Smooth muscle cell (in vitro differentiated cells): ENCODE measurements around the gene PTPRT. TPM values are rescaled to one million over a fixed set of nuclear protein-coding genes. Genes with fewer than 3 reads are reported as not detected.

Source experiments
- DNase-seq: peaks from one replicate; lab custom pipeline; 2025; ENCODE audit not compliant: unreplicated experiment; lab: John Stamatoyannopoulos, UW
- H2AFZ ChIP-seq: fragments of 200-600 bp; sonication (generic); 2 replicates; pipeline ENCODE4 v1.6.0; 2016; ENCODE audit warnings: antibody characterized with exemption, low read depth, mild to moderate bottlenecking
- H3F3A ChIP-seq: fragments of 200-600 bp; sonication (generic); 2 replicates; pipeline ENCODE4 v1.6.0; 2017; ENCODE audit warnings: antibody characterized with exemption, low read depth
- H3K27ac ChIP-seq: fragments of 200-600 bp; sonication (generic); 2 replicates; pipeline ENCODE4 v1.5.1; 2016; ENCODE audit warnings: low read depth, mild to moderate bottlenecking
- H3K27me3 ChIP-seq: fragments of 200-600 bp; sonication (generic); 2 replicates; pipeline ENCODE4 v1.6.1; 2016; ENCODE audit warnings: low read depth, mild to moderate bottlenecking
- H3K36me3 ChIP-seq: fragments of 200-600 bp; sonication (generic); 2 replicates; pipeline ENCODE4 v1.5.1; 2016; ENCODE audit warnings: low read depth
- H3K4me1 ChIP-seq: fragments of 200-600 bp; sonication (generic); 2 replicates; pipeline ENCODE4 v1.5.1; 2016; ENCODE audit warnings: low read depth
- H3K4me2 ChIP-seq: fragments of 200-600 bp; sonication (generic); 2 replicates; pipeline ENCODE4 v1.6.0; 2016; ENCODE audit warnings: mild to moderate bottlenecking
- H3K4me3 ChIP-seq: fragments of 200-600 bp; sonication (generic); 2 replicates; pipeline ENCODE4 v1.5.1; 2016; ENCODE audit warnings: mild to moderate bottlenecking
- H3K79me2 ChIP-seq: fragments of 200-600 bp; sonication (generic); 2 replicates; pipeline ENCODE4 v1.6.0; 2016; ENCODE audit warnings: low read depth, mild to moderate bottlenecking
- H3K9ac ChIP-seq: fragments of 200-600 bp; sonication (generic); 2 replicates; pipeline ENCODE4 v1.6.0; 2016; ENCODE audit warnings: low read depth
- H3K9me3 ChIP-seq: fragments of 200-600 bp; sonication (generic); replicated peaks from 2 replicates; pipeline ENCODE4 v1.5.1; 2016; ENCODE audit warnings: low read depth
- H4K20me1 ChIP-seq: fragments of 200-600 bp; sonication (generic); 2 replicates; pipeline ENCODE4 v1.6.0; 2016; ENCODE audit warnings: low read depth
- WGBS: methylation state at CpG from one replicate; pipeline ENCODE4 v1.1.7; 2016; ENCODE audit warnings: low lambda C conversion rate; 5-methylcytosine and 5-hydroxymethylcytosine counted together
- polyA plus RNA-seq: library from polyadenylated mRNA; unstranded; fragments of >200 nt; fragmentation: Nextera tagmentation; extraction: Ambion mirVana; gene quantifications from 2 replicates; pipeline ENCODE4 v1.2.1, GENCODE V29; 2016
- total RNA-seq: library from RNA; depleted of rRNA; stranded (reverse); fragments of >200 nt; gene quantifications from 2 replicates; pipeline ENCODE4 v1.2.3, GENCODE V29; 2014
- TF ChIP-seq, protein P1 (sequence below): fragments of 200-600 bp; sonication (generic); IDR thresholded peaks from 2 replicates; pipeline ENCODE4 v1.5.1; 2017; ENCODE audit warnings: borderline replicate concordance, mild to moderate bottlenecking, antibody characterized with exemption; ENCODE audit not compliant: insufficient read depth, poor library complexity, severe bottlenecking

The PTPRT gene
- total and polyA plus RNA-seq, 2 experiments from 2014 or later, result 0.99 to 2.1 TPM

DNA sequence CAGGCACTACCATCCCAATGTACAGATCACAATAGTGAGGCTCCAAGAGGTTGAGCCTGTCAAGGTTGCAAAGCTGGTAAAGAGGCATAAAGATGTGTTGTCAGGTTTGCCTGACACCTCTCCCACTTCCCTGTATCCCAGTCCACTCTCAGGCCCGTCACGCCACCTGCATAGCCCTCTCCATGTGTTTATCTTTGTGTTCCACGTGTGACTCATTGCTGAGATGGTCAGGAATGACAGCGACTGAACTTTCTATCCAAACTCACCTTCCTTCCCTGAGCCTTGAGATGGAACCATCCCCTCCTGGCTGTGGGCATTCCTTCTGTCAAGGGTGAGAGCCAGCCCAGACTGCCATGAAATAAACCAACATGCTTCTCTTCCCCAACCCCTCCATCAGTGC is 578.3 kb downstream of the PTPRT start:
- Histone ChIP-seq H4K20me1 (no peaks in the 10 kb centered on the region), H3F3A (no peaks in the 10 kb centered on the region), H3K4me2 (no peak overlapping the region), H3K9ac (no peak overlapping the region), H3K9me3 (no peaks in the 10 kb centered on the region), H3K4me1 (no peaks in the 10 kb centered on the region), H3K36me3 (no peaks in the 10 kb centered on the region), H3K27ac (no peak overlapping the region), H3K27me3 (no peaks in the 10 kb centered on the region), H3K79me2 (no peaks in the 10 kb centered on the region), H3K4me3 (no peak overlapping the region), H2AFZ (no peak overlapping the region)
- 78% methylated on average over 4 of the region's 4 CpGs for WGBS
- DNase-seq, result no peak
- TF ChIP-seq, protein P1, sequence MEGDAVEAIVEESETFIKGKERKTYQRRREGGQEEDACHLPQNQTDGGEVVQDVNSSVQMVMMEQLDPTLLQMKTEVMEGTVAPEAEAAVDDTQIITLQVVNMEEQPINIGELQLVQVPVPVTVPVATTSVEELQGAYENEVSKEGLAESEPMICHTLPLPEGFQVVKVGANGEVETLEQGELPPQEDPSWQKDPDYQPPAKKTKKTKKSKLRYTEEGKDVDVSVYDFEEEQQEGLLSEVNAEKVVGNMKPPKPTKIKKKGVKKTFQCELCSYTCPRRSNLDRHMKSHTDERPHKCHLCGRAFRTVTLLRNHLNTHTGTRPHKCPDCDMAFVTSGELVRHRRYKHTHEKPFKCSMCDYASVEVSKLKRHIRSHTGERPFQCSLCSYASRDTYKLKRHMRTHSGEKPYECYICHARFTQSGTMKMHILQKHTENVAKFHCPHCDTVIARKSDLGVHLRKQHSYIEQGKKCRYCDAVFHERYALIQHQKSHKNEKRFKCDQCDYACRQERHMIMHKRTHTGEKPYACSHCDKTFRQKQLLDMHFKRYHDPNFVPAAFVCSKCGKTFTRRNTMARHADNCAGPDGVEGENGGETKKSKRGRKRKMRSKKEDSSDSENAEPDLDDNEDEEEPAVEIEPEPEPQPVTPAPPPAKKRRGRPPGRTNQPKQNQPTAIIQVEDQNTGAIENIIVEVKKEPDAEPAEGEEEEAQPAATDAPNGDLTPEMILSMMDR, result no peak

DNA sequence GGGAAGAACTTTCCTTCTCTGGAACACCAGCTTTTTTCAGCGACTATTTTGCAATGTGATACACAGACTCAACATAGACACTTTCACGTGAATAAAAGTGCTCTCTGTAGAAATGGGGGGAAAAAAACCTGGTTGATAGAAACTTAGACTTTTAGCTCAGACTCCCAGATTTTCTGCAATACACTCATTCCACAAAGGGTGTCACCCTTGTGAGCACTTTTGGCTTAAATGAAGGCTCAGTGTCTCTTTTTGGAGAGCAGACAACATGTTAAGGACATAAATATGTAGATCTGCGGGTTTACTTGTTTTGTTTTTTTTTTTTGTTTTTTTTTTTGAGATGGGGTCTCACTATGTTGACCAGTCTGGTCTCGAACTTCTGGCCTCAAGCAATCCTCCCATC is 579.6 kb downstream of the PTPRT start:
- no peak overlapping the region for H3K27ac ChIP-seq
- H3F3A ChIP-seq, result no peaks in the 10 kb centered on the region
- H2AFZ ChIP-seq, result no peak overlapping the region
- H3K36me3 ChIP-seq, result no peaks in the 10 kb centered on the region
- TF ChIP-seq, protein P1, result no peak
- no peaks in the 10 kb centered on the region for H3K79me2 ChIP-seq
- DNase-seq, result no peak
- H3K4me1 ChIP-seq, result no peaks in the 10 kb centered on the region
- no peak overlapping the region for H3K4me3 ChIP-seq
- WGBS, result 84% methylated on average over 4 of the region's 4 CpGs
- H4K20me1 ChIP-seq, result no peaks in the 10 kb centered on the region
- H3K9me3 ChIP-seq, result no peaks in the 10 kb centered on the region
- no peak overlapping the region for H3K9ac ChIP-seq
- H3K4me2 ChIP-seq, result no peak overlapping the region
- no peaks in the 10 kb centered on the region for H3K27me3 ChIP-seq

DNA sequence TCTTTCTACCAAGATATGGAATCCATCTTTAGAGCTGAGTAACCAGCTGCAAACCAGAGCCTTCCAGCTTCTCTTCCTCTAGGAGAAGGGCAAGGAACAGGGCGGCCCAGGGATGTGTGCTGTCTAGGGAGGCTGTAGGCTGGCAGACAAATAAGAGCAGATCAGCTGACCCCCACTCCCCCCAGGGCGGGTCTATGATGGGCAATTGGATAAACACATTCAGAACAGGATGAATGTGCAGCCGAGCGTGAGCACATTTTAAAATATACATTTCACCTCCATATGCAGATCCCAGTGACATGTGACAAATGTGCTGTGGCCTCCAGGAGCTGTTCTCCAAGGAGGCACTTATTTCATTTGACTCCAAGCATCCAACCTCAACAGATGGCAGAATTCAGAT is 580.1 kb downstream of the PTPRT start:
- H3K4me1 ChIP-seq, result no peaks in the 10 kb centered on the region
- H3K9me3 ChIP-seq, result no peaks in the 10 kb centered on the region
- no peaks in the 10 kb centered on the region for H3K79me2 ChIP-seq
- H2AFZ ChIP-seq, result no peak overlapping the region
- H3F3A ChIP-seq, result no peaks in the 10 kb centered on the region
- H3K36me3 ChIP-seq, result no peaks in the 10 kb centered on the region
- no peaks in the 10 kb centered on the region for H4K20me1 ChIP-seq
- H3K4me3 ChIP-seq, result no peak overlapping the region
- no peak overlapping the region for H3K9ac ChIP-seq
- H3K4me2 ChIP-seq, result no peak overlapping the region
- no peak for DNase-seq
- TF ChIP-seq, protein P1, result no peak
- WGBS, result 83% methylated on average over 4 of the region's 4 CpGs
- no peaks in the 10 kb centered on the region for H3K27me3 ChIP-seq
- H3K27ac ChIP-seq, result no peak overlapping the region
